Heart right ventricle (tissue), 16 donors: Measurements from ENCODE around the gene LMBRD2. TPM values are rescaled to one million over a fixed set of nuclear protein-coding genes. Genes with fewer than 3 reads are reported as not detected.

ENCODE experiments used
- ATAC-seq, 8 donors: fragments of 200-7000 bp; cut with Tn5 transposase; one replicate each; pipeline ENCODE4 v1.9.1; 2020; ENCODE audit warnings: mild to moderate bottlenecking in 8 of 8, moderate library complexity in 8 of 8, moderate number of reproducible peaks in 1 of 8
- DNase-seq, 2 donors: peaks; one replicate each; pipeline ENCODE4 v3.0.0-alpha.2; 2020
- H3K27ac ChIP-seq, 10 donors: fragments of 200-600 bp; sonication (generic) in 2 of 10; one replicate each; pipeline versions ENCODE4 v1.5.0 to v1.8.0; 2020 to 2022; ENCODE audit warnings: mild to moderate bottlenecking in 3 of 10
- H3K27me3 ChIP-seq, 7 donors: fragments of 200-600 bp; one replicate each; pipeline ENCODE4 v1.8.0; 2021 to 2022; ENCODE audit warnings: mild to moderate bottlenecking in 2 of 7
- H3K36me3 ChIP-seq, 9 donors: fragments of 200-600 bp; sonication (generic) in 1 of 9; one replicate each; pipeline versions ENCODE4 v1.5.0 to v1.8.0; 2020 to 2022; ENCODE audit warnings: mild to moderate bottlenecking in 2 of 9
- H3K4me1 ChIP-seq, 9 donors: fragments of 200-600 bp; sonication (generic) in 1 of 9; one replicate each; pipeline versions ENCODE4 v1.5.0 to v1.8.0; 2020 to 2022; ENCODE audit warnings: mild to moderate bottlenecking in 4 of 9
- H3K4me3 ChIP-seq, 10 donors: fragments of 200-600 bp; sonication (generic) in 2 of 10; one replicate each; pipeline versions ENCODE4 v1.5.0 to v1.8.0; 2020 to 2022; ENCODE audit warnings: mild to moderate bottlenecking in 7 of 10, moderate library complexity in 2 of 10
- H3K9me3 ChIP-seq, 11 donors: fragments of 200-600 bp in 10 of 11; sonication (generic) in 2 of 11; one replicate each; pipeline versions ENCODE4 v1.5.0 to v1.8.0; 2013 to 2022; ENCODE audit warnings: mild to moderate bottlenecking in 2 of 11, control low read depth in 1 of 11, moderate library complexity in 1 of 11
- CTCF ChIP-seq, 9 donors: fragments of 200-600 bp; sonication (generic) in 2 of 9; IDR thresholded peaks; one replicate each; pipeline versions ENCODE4 v1.5.0 to v1.8.0; 2021 to 2022; ENCODE audit warnings: antibody characterized with exemption in 9 of 9, mild to moderate bottlenecking in 5 of 9, moderate library complexity in 1 of 9
- WGBS, 2 donors: extraction: QIAGEN DNeasy Blood & Tissue Kit; methylation state at CpG; one replicate each; pipeline ENCODE4 v1.1.7; 2013; ENCODE audit warnings: inconsistent platforms in 1 of 2; 5-methylcytosine and 5-hydroxymethylcytosine counted together
- intact Hi-C, 10 donors: fragments of 100-400 bp; cut with DNase I; formaldehyde crosslinking; loops; one replicate each; pipeline versions ENCODE4 v1.11.1 to v1.14.2; 2022
- polyA plus RNA-seq, 2 donors: library from polyadenylated mRNA; stranded (reverse); fragments of 200-250 nt; gene quantifications; one replicate each; pipeline ENCODE4 v1.2.3, GENCODE V29; 2013
- total RNA-seq, 10 donors: library from RNA; stranded (reverse); fragmentation: NEBNext Ultra II Directional in 3 of 10; extraction: Animal tissue kit (Norgen Biotek cat#: 25700) in 3 of 10; gene quantifications; one replicate each; pipeline versions ENCODE4 v1.2.1 to v1.2.4, GENCODE V29; 2021 to 2023
- donor health status: Arrhythmogenic right ventricular cardiomyopathy.
- donor health status: ischemic (EF 13 %, LVEDD 7.1; RV severe dilation, severe dysfunction).
- donor health status: healthy with polysubstance abuse.
- donor health status: DM: no; HTN: yes; CAD: no.
- donor health status: DM: no; HTN: no; CAD: no.
- donor health status: ischemic (EF 25% LVEDD 6.9; RV normal size, moderate dysfunction).
- donor health status: ischemic (EF 25% LVEDD 5.7; RV mildly dilated, moderate dysfunction).
- donor health status: healthy.
- donor health status: DM: yes; HTN: yes; CAD: no.
- donor health status: Ischemic cardiomyopathy.
- donor health status: ischemic (EF 35%, LVEDD 5.7; RV mildly dilated, moderate dysfunction).
- donor health status: nonischemic (EF 11% LVEDD 7.7; RV severe dilation, severe dysfunction).
- donor health status: DM: yes; HTN: yes; CAD: no.
- donor health status: PGD.
- donor health status: ischemic (EF 29% LVEDD 5.4; RV normal size, mild dysfunction).
- donor health status: nonischemic (EF 23%, LVEDD 6.1; RV moderate dilation, normal function).

The LMBRD2 gene
- total and polyA plus RNA-seq, 12 donors = 2.2 to 16.5 (median 12.3) TPM

GRCh38 chr5:36060420-36060887, 91.2 kb downstream of the LMBRD2 start:
- Histone ChIP-seq H3K9me3 (peaks cover 0 to 8% (median 0%) of the 10 kb centered on the region in 11 donors), H3K4me1 (no peaks in the 10 kb centered on the region), H3K27me3 (peaks cover 0 to 40% (median 14%) of the 10 kb centered on the region in 7 donors), H3K27ac (no peak overlapping the region), H3K4me3 (no peak overlapping the region), H3K36me3 (no peaks in the 10 kb centered on the region)
- intact Hi-C loops = no loop called here
- 78 to 80% methylated on average over 12 of the region's 12 CpGs for WGBS, 2 donors
- TF ChIP-seq CTCF (IDR thresholded peaks at IDR 0.05) = no peak
- DNase-seq (no peak), ATAC-seq (no peak)

- no peaks in the 10 kb centered on the region for H3K4me1 ChIP-seq
- H3K36me3 ChIP-seq = no peaks in the 10 kb centered on the region
- H3K27me3 ChIP-seq = peaks cover 0 to 34% (median 9%) of the 10 kb centered on the region in 7 donors
- ATAC-seq (no peak), DNase-seq (no peak)
- WGBS, 2 donors = 62 to 63% methylated on average over 5 of the region's 5 CpGs
- no peak for TF ChIP-seq CTCF (IDR thresholded peaks at IDR 0.05)
- no peak overlapping the region for H3K4me3 ChIP-seq
- H3K27ac ChIP-seq = no peak overlapping the region
- intact Hi-C loops = no loop called here
- H3K9me3 ChIP-seq = peaks cover 0 to 8% (median 0%) of the 10 kb centered on the region in 11 donors
These were observed 91.9 kb downstream of the LMBRD2 start for GRCh38 chr5:36059571-36060419.

- H3K27me3 ChIP-seq = peaks cover 0 to 23% (median 4%) of the 10 kb centered on the region in 7 donors
- WGBS, 2 donors = 80 to 81% methylated on average over 2 of the region's 2 CpGs
- no peak for TF ChIP-seq CTCF (IDR thresholded peaks at IDR 0.05)
- H3K27ac ChIP-seq = no peak overlapping the region
- ATAC-seq = no peak
- H3K36me3 ChIP-seq = no peaks in the 10 kb centered on the region
- intact Hi-C loops = no loop called here
- peaks cover 0 to 8% (median 0%) of the 10 kb centered on the region in 11 donors for H3K9me3 ChIP-seq
- no peak for DNase-seq
- no peak overlapping the region for H3K4me3 ChIP-seq
- no peaks in the 10 kb centered on the region for H3K4me1 ChIP-seq
These were observed 92.9 kb downstream of the LMBRD2 start for GRCh38 chr5:36058776-36059175.

GRCh38 chr5:36057386-36057785, 94.3 kb downstream of the LMBRD2 start:
- no peak overlapping the region for H3K27ac ChIP-seq
- ATAC-seq (no peak), DNase-seq (no peak)
- TF ChIP-seq CTCF (IDR thresholded peaks at IDR 0.05) = no peak
- H3K4me1 ChIP-seq = no peaks in the 10 kb centered on the region
- no peaks in the 10 kb centered on the region for H3K36me3 ChIP-seq
- no peak overlapping the region for H3K4me3 ChIP-seq
- 69 to 77% methylated on average over 2 of the region's 2 CpGs for WGBS, 2 donors
- peaks cover 0 to 11% (median 4%) of the 10 kb centered on the region in 7 donors for H3K27me3 ChIP-seq
- peaks cover 0 to under 1% (median 0%) of the 10 kb centered on the region in 11 donors for H3K9me3 ChIP-seq
- intact Hi-C loops = no loop called here
